Stimulated activated CD8-positive, alpha-beta memory T cell treated with anti-CD3 and anti-CD28 coated beads, Interleukin-7, amount 100 ng/mL, for 1 hour (primary cell): ENCODE measurements around the gene LSM2.
"Not testable (repeated sequence)": the region's sequence is repeated elsewhere in the genome, so short reads cannot be mapped to it uniquely, and the experiment has no call there.

ENCODE experiments used
- DNase-seq, 2 donors: peaks; one replicate each; pipeline ENCODE4 v3.0.0-alpha.2; 2020; ENCODE audit warnings: low read depth in 2 of 2

Gene LSM2

GRCh38 chr6:31806470-31807272 lies at the start of gene LSM2:
TSS of gene LSM2 (minus strand) at chr6:31806966. CDS start at chr6:31806757, 209 bp downstream.
- peak; percentile 92 to 95 for DNase-seq

- not testable (repeated sequence) for DNase-seq
Observed at GRCh38 chr6:31851980-31852718, 45.4 kb upstream of the LSM2 start.

- DNase-seq = no peak
Observed at GRCh38 chr6:31851485-31851832, 44.7 kb upstream of the LSM2 start.

- DNase-seq = no peak
Observed at GRCh38 chr6:31850765-31851484, 44.2 kb upstream of the LSM2 start.

GRCh38 chr6:31847276-31847978 lies 40.7 kb upstream of the LSM2 start:
- no peak for DNase-seq

GRCh38 chr6:31844507-31844906 lies 37.7 kb upstream of the LSM2 start:
- DNase-seq = no peak

GRCh38 chr6:31842053-31842452 lies 35.3 kb upstream of the LSM2 start:
- DNase-seq = no peak

- not testable (repeated sequence) for DNase-seq
Observed at GRCh38 chr6:31839779-31840126, 33.0 kb upstream of the LSM2 start.

- DNase-seq = no peak
Observed at GRCh38 chr6:31838968-31839367, 32.2 kb upstream of the LSM2 start.

- not testable (repeated sequence) for DNase-seq
Observed at GRCh38 chr6:31838114-31838553, 31.4 kb upstream of the LSM2 start.

- DNase-seq = no peak
Observed at GRCh38 chr6:31837369-31838113, 30.8 kb upstream of the LSM2 start.

- DNase-seq = no peak
Observed at GRCh38 chr6:31836474-31837368, 30.0 kb upstream of the LSM2 start.

GRCh38 chr6:31836047-31836473 lies 29.3 kb upstream of the LSM2 start:
- no peak for DNase-seq

GRCh38 chr6:31834367-31835250 lies 27.8 kb upstream of the LSM2 start:
- peak; percentile 64 to 67 for DNase-seq

GRCh38 chr6:31831350-31832215 lies 24.8 kb upstream of the LSM2 start:
- no peak for DNase-seq

GRCh38 chr6:31830886-31831335 lies 24.1 kb upstream of the LSM2 start:
- DNase-seq = no peak

- DNase-seq = no peak
Observed at GRCh38 chr6:31829633-31830283, 23.0 kb upstream of the LSM2 start.
